GM13976 (cell line): ENCODE results near the gene RFX3.

Experiments used
- DNase-seq: peaks from one replicate; pipeline ENCODE4 v3.0.0; 2012; ENCODE audit warnings: low spot score
- in situ Hi-C: fragments of 300-500 bp; cut with MboI; formaldehyde crosslinking; loops from one replicate; pipeline ENCODE4 v1.12.0; 2022; ENCODE audit warnings: low sequenced_read_pairs, mixed read lengths, inconsistent platforms; ENCODE audit not compliant: unreplicated experiment
- TF ChIP-seq, protein P1 (sequence below): IDR thresholded peaks from 2 replicates; pipeline ENCODE4 v1.5.1; 2012; ENCODE audit warnings: borderline replicate concordance, mild to moderate bottlenecking; ENCODE audit not compliant: insufficient read depth; ENCODE audit errors: extremely low read depth, missing control alignments, control extremely low read depth

Gene RFX3

GRCh38 chr9:3214741-3215140 lies 311.1 kb downstream of the RFX3 start:
- in situ Hi-C loops = no loop called here
- TF ChIP-seq, protein P1, sequence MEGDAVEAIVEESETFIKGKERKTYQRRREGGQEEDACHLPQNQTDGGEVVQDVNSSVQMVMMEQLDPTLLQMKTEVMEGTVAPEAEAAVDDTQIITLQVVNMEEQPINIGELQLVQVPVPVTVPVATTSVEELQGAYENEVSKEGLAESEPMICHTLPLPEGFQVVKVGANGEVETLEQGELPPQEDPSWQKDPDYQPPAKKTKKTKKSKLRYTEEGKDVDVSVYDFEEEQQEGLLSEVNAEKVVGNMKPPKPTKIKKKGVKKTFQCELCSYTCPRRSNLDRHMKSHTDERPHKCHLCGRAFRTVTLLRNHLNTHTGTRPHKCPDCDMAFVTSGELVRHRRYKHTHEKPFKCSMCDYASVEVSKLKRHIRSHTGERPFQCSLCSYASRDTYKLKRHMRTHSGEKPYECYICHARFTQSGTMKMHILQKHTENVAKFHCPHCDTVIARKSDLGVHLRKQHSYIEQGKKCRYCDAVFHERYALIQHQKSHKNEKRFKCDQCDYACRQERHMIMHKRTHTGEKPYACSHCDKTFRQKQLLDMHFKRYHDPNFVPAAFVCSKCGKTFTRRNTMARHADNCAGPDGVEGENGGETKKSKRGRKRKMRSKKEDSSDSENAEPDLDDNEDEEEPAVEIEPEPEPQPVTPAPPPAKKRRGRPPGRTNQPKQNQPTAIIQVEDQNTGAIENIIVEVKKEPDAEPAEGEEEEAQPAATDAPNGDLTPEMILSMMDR = no peak
- DNase-seq = no peak

- in situ Hi-C loops = no loop called here
- TF ChIP-seq, protein P1 = no peak
- DNase-seq = no peak
These were observed 320.2 kb downstream of the RFX3 start for GRCh38 chr9:3205421-3206095.

DNA sequence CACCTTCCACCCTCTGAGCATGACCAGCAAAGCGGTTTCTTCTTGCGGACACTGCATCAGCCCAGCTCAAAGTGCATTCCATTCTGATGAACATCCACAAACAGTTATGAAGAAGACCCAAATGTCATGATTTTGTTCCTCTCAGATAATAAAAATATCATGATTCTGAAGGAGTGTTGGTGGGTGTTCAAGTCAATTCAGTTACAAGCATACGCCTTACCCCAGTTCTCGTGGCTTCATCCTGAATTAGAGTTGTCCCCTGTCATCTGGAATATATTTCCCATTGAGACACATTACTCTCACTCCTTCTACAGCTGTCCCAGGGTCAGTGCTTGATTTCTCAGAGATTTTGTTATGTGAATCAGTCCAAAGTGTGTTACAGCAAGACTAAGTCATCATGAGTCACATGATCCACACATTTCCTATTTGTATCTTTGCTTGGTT lies 325.4 kb downstream of the RFX3 start:
- TF ChIP-seq, protein P1 = no peak
- in situ Hi-C loops = no loop called here
- no peak for DNase-seq

DNA sequence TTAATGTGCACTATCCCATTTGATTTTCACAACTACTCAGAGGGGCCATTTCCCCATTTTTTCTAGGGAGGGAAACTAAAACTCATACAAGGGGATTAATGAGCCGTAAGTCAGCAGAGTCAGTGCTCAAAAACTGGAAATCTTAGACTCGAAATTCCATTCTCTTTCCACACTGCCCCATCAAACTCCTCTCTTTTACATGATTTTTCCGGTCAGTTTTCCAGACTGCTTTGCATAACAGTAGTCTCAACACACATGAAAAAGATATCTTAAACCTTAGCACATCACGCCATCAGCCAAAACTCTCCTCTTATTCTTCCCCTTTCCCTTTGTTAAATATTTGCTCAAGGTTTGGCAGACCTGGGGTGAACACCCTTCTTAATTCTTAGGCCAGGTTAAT lies 332.0 kb downstream of the RFX3 start:
- TF ChIP-seq, protein P1 = no peak
- DNase-seq = no peak
- in situ Hi-C loops = loop anchor here (25.0 kb wide), 1 partner anchor 331 kb away; no protein-coding TSS in a partner anchor

- DNase-seq = no peak
- in situ Hi-C loops = loop anchor here (25.0 kb wide), 1 partner anchor 329 kb away; no protein-coding TSS in a partner anchor
- TF ChIP-seq, protein P1 = no peak
These were observed 334.1 kb downstream of the RFX3 start for GRCh38 chr9:3191715-3192114.

DNA sequence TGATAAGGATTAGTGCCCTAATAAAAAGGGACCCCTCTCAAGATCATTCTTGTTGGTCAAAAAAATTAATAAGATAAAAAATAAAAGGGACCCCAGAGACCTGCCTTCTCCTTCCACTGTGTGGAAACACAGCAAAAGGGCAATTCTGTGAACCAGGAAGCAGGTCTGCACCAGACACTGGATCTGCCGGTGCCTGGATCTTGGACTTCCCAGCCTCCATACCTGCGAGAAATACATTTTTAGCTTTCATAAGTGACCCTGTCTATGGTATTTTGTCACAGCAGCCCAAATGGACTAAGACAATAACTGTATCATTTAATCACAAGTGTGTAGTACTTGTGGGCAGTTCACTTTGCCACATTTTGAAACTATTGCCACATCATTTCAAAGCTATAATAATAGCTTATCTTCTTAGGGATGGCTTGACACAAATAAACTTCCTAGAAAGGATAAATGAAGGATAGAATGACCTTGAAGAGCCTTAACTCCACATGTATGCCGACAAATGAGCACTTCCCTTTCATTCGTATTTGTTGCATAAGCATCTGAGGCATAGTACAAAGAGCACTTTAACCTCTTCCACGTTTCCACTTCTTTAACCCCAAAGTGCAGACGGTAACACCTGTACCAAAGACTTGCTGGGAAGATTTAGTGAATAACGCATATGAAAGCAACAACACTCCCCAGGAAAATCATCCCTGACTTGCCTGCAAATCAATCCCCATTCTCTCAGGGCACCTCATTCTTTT lies 336.5 kb downstream of the RFX3 start:
- DNase-seq = no peak
- TF ChIP-seq, protein P1 = no peak
- in situ Hi-C loops = loop anchor here (25.0 kb wide), 1 partner anchor 327 kb away; no protein-coding TSS in a partner anchor
